Smooth muscle cell (in vitro differentiated cells): ENCODE data around the gene SRGAP1. TPM values are rescaled to one million over a fixed set of nuclear protein-coding genes. Genes with fewer than 3 reads are reported as not detected.

Source experiments
- DNase-seq: peaks from one replicate; lab custom pipeline; 2025; ENCODE audit not compliant: unreplicated experiment; lab: John Stamatoyannopoulos, UW
- H2AFZ ChIP-seq: fragments of 200-600 bp; sonication (generic); 2 replicates; pipeline ENCODE4 v1.6.0; 2016; ENCODE audit warnings: antibody characterized with exemption, low read depth, mild to moderate bottlenecking
- H3F3A ChIP-seq: fragments of 200-600 bp; sonication (generic); 2 replicates; pipeline ENCODE4 v1.6.0; 2017; ENCODE audit warnings: antibody characterized with exemption, low read depth
- H3K27ac ChIP-seq: fragments of 200-600 bp; sonication (generic); 2 replicates; pipeline ENCODE4 v1.5.1; 2016; ENCODE audit warnings: low read depth, mild to moderate bottlenecking
- H3K27me3 ChIP-seq: fragments of 200-600 bp; sonication (generic); 2 replicates; pipeline ENCODE4 v1.6.1; 2016; ENCODE audit warnings: low read depth, mild to moderate bottlenecking
- H3K36me3 ChIP-seq: fragments of 200-600 bp; sonication (generic); 2 replicates; pipeline ENCODE4 v1.5.1; 2016; ENCODE audit warnings: low read depth
- H3K4me1 ChIP-seq: fragments of 200-600 bp; sonication (generic); 2 replicates; pipeline ENCODE4 v1.5.1; 2016; ENCODE audit warnings: low read depth
- H3K4me2 ChIP-seq: fragments of 200-600 bp; sonication (generic); 2 replicates; pipeline ENCODE4 v1.6.0; 2016; ENCODE audit warnings: mild to moderate bottlenecking
- H3K4me3 ChIP-seq: fragments of 200-600 bp; sonication (generic); 2 replicates; pipeline ENCODE4 v1.5.1; 2016; ENCODE audit warnings: mild to moderate bottlenecking
- H3K79me2 ChIP-seq: fragments of 200-600 bp; sonication (generic); 2 replicates; pipeline ENCODE4 v1.6.0; 2016; ENCODE audit warnings: low read depth, mild to moderate bottlenecking
- H3K9ac ChIP-seq: fragments of 200-600 bp; sonication (generic); 2 replicates; pipeline ENCODE4 v1.6.0; 2016; ENCODE audit warnings: low read depth
- H3K9me3 ChIP-seq: fragments of 200-600 bp; sonication (generic); replicated peaks from 2 replicates; pipeline ENCODE4 v1.5.1; 2016; ENCODE audit warnings: low read depth
- H4K20me1 ChIP-seq: fragments of 200-600 bp; sonication (generic); 2 replicates; pipeline ENCODE4 v1.6.0; 2016; ENCODE audit warnings: low read depth
- WGBS: methylation state at CpG from one replicate; pipeline ENCODE4 v1.1.7; 2016; ENCODE audit warnings: low lambda C conversion rate; 5-methylcytosine and 5-hydroxymethylcytosine counted together
- polyA plus RNA-seq: library from polyadenylated mRNA; unstranded; fragments of >200 nt; fragmentation: Nextera tagmentation; extraction: Ambion mirVana; gene quantifications from 2 replicates; pipeline ENCODE4 v1.2.1, GENCODE V29; 2016
- total RNA-seq: library from RNA; depleted of rRNA; stranded (reverse); fragments of >200 nt; gene quantifications from 2 replicates; pipeline ENCODE4 v1.2.3, GENCODE V29; 2014
- TF ChIP-seq, protein P1 (sequence below): fragments of 200-600 bp; sonication (generic); IDR thresholded peaks from 2 replicates; pipeline ENCODE4 v1.5.1; 2017; ENCODE audit warnings: borderline replicate concordance, mild to moderate bottlenecking, antibody characterized with exemption; ENCODE audit not compliant: insufficient read depth, poor library complexity, severe bottlenecking

The SRGAP1 gene
- total and polyA plus RNA-seq, 2 experiments from 2014 or later: 4.0 to 5.9 TPM

DNA sequence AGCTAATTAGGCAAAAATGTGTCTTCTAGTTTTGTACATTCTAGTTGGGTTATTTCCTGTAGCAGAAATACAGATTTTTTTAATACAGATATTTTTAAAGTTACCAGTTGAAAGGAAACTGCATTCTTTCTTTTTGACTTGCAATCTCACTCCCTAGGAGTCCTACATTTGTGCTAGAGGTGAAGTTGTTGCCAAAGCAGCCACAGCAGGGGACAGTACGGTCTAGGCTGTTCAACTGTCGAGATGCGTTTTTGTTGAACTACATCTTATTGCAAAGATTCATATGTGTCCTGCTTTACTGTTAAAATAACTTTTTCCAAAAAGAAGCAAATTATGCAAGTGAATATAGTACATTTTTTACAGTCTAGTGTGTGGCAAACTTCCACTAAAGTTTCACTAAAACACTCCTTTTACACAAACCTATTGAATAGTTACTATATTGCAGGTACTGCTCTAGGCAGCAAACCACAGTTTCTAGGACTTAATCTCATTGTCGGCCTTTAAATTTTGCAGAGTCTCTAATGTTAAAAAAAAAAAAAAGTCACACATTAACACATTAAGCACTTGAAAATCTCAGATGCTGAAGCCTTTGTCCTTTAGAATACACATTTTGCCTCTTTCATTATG lies 30.2 kb upstream of the SRGAP1 start:
- WGBS: 93% methylated on average over 4 of the region's 4 CpGs
- H4K20me1 ChIP-seq: no peaks in the 10 kb centered on the region
- no peak overlapping the region for H3K27ac ChIP-seq
- H3K4me3 ChIP-seq: no peak overlapping the region
- H3K9ac ChIP-seq: no peak overlapping the region
- H3K36me3 ChIP-seq: no peaks in the 10 kb centered on the region
- no peaks in the 10 kb centered on the region for H3K9me3 ChIP-seq
- H3K4me1 ChIP-seq: no peaks in the 10 kb centered on the region
- no peak for DNase-seq
- H3K27me3 ChIP-seq: no peaks in the 10 kb centered on the region
- H3K79me2 ChIP-seq: no peaks in the 10 kb centered on the region
- no peak overlapping the region for H3K4me2 ChIP-seq
- TF ChIP-seq, protein P1, sequence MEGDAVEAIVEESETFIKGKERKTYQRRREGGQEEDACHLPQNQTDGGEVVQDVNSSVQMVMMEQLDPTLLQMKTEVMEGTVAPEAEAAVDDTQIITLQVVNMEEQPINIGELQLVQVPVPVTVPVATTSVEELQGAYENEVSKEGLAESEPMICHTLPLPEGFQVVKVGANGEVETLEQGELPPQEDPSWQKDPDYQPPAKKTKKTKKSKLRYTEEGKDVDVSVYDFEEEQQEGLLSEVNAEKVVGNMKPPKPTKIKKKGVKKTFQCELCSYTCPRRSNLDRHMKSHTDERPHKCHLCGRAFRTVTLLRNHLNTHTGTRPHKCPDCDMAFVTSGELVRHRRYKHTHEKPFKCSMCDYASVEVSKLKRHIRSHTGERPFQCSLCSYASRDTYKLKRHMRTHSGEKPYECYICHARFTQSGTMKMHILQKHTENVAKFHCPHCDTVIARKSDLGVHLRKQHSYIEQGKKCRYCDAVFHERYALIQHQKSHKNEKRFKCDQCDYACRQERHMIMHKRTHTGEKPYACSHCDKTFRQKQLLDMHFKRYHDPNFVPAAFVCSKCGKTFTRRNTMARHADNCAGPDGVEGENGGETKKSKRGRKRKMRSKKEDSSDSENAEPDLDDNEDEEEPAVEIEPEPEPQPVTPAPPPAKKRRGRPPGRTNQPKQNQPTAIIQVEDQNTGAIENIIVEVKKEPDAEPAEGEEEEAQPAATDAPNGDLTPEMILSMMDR: no peak
- no peak overlapping the region for H2AFZ ChIP-seq
- no peaks in the 10 kb centered on the region for H3F3A ChIP-seq

DNA sequence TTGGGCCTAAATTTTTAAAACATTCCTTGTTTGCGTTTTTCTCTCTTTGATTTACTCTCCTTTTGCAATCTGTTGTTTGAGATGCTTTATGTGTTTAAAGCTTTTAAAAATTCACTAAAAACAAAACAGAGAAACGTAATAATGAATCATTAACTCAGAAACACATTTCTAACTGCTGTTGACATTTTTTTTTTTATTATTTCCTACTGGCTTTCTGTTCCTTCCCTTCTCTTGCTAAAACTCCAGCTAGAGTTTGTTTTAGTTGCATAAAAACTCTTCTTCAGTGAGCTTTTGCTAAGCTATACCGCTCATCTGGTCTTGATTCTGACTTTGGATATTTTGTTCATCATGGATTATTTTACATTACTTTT lies 29.0 kb upstream of the SRGAP1 start:
- no peak overlapping the region for H3K27ac ChIP-seq
- H3K4me1 ChIP-seq: no peaks in the 10 kb centered on the region
- no peaks in the 10 kb centered on the region for H3K9me3 ChIP-seq
- no peaks in the 10 kb centered on the region for H4K20me1 ChIP-seq
- 91% methylated on average over 3 of the region's 3 CpGs for WGBS
- H3K9ac ChIP-seq: no peak overlapping the region
- no peaks in the 10 kb centered on the region for H3K79me2 ChIP-seq
- H3K36me3 ChIP-seq: no peaks in the 10 kb centered on the region
- TF ChIP-seq, protein P1: no peak
- H3K27me3 ChIP-seq: no peaks in the 10 kb centered on the region
- H2AFZ ChIP-seq: no peak overlapping the region
- no peak overlapping the region for H3K4me3 ChIP-seq
- no peak for DNase-seq
- H3F3A ChIP-seq: no peaks in the 10 kb centered on the region
- H3K4me2 ChIP-seq: no peak overlapping the region

DNA sequence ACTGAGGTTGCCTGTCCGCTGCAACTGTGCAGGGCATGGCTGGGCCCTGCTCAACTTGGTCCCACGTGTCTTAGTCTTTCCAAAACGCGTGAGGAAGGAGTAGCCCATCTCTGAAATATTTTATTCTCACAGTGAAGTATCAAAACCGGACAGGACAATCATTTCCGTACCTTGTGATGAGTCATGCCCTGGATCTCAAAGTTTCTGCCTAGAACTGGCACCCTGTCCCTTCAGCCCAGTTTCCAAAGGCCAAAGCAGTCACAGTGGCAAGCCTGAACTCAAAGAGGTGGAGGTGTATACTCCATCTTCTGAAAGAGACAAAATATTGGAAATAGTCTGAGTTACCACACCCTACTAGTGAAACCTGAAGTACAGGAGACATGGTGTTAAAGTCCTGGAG lies 28.5 kb upstream of the SRGAP1 start:
- H3K79me2 ChIP-seq: no peaks in the 10 kb centered on the region
- H2AFZ ChIP-seq: no peak overlapping the region
- no peaks in the 10 kb centered on the region for H3K36me3 ChIP-seq
- TF ChIP-seq, protein P1: no peak
- H3K4me1 ChIP-seq: no peaks in the 10 kb centered on the region
- H3K9me3 ChIP-seq: no peaks in the 10 kb centered on the region
- H3F3A ChIP-seq: no peaks in the 10 kb centered on the region
- no peak overlapping the region for H3K4me2 ChIP-seq
- no peaks in the 10 kb centered on the region for H3K27me3 ChIP-seq
- H4K20me1 ChIP-seq: no peaks in the 10 kb centered on the region
- H3K9ac ChIP-seq: no peak overlapping the region
- H3K4me3 ChIP-seq: no peak overlapping the region
- 96% methylated on average over 6 of the region's 6 CpGs for WGBS
- no peak for DNase-seq
- no peak overlapping the region for H3K27ac ChIP-seq

DNA sequence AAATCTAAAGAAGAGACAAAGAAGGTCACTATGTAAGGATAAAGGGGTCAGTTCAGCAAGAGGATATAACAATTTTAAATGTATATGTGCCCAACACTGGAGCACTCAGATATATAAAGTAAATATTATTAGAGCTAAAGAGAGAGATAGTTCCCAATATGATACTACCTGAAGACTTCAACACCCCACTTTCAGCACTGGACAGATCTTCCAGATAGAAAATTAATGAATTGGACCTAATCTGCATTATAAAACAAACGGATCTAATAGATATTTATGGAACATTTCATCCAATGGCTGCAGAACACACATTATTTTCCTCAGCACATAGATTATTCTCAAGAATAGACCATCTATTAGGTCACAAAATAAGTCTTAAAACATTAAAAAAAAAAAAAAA lies 24.1 kb upstream of the SRGAP1 start:
- Histone ChIP-seq H3F3A (no peaks in the 10 kb centered on the region), H3K27ac (no peak overlapping the region), H3K9ac (no peak overlapping the region), H3K4me1 (no peaks in the 10 kb centered on the region), H3K4me2 (no peak overlapping the region), H3K27me3 (no peaks in the 10 kb centered on the region), H2AFZ (no peak overlapping the region), H3K79me2 (no peaks in the 10 kb centered on the region), H4K20me1 (no peaks in the 10 kb centered on the region), H3K9me3 (no peaks in the 10 kb centered on the region), H3K4me3 (no peak overlapping the region), H3K36me3 (no peaks in the 10 kb centered on the region)
- 90% methylated on average over 1 of the region's 1 CpG for WGBS
- DNase-seq: no peak
- TF ChIP-seq, protein P1: no peak
